ENCODE measurements around the gene ATG10. TPM values are rescaled to one million over a fixed set of nuclear protein-coding genes. Genes with fewer than 3 reads are reported as not detected.
"Not testable (repeated sequence)": the region's sequence is repeated elsewhere in the genome, so short reads cannot be mapped to it uniquely, and the experiment has no call there.

The ATG10 gene
- total RNA-seq, 1 donor from 2014 or later, result 8.4 TPM

- Histone ChIP-seq H3K4me1 (ENCODE audit: control insufficient read depth in 3 of 3, insufficient read depth in 3 of 3, low read length in 3 of 3) (peaks cover 0 to 3% (median 0%) of the 10 kb centered on the region in 3 donors), H3K4me3 (ENCODE audit: low read length in 3 of 3) (no peak overlapping the region), H3K36me3 (ENCODE audit: control insufficient read depth in 3 of 3, insufficient read depth in 3 of 3, low read length in 3 of 3) (peaks cover 0 to 2% (median 0%) of the 10 kb centered on the region in 3 donors), H3K9me3 (ENCODE audit: control insufficient read depth in 3 of 3, low read length in 3 of 3) (no peaks in the 10 kb centered on the region), H3K27ac (ENCODE audit: low read depth, low read length) (no peak overlapping the region), H3K9ac (ENCODE audit: low read depth in 1 of 3, low read length in 3 of 3) (no peak overlapping the region), H3K27me3 (ENCODE audit: control insufficient read depth in 3 of 3, insufficient read depth in 3 of 3, low read length in 3 of 3) (no peaks in the 10 kb centered on the region)
Measured at GRCh38 chr5:82044010-82044409, 72.2 kb downstream of the ATG10 start.

- peaks cover 0 to 3% (median 0%) of the 10 kb centered on the region in 3 donors for H3K4me1 ChIP-seq (ENCODE audit: control insufficient read depth in 3 of 3, insufficient read depth in 3 of 3, low read length in 3 of 3)
- no peak overlapping the region for H3K4me3 ChIP-seq (ENCODE audit: low read length in 3 of 3)
- H3K27me3 ChIP-seq (ENCODE audit: control insufficient read depth in 3 of 3, insufficient read depth in 3 of 3, low read length in 3 of 3), result no peaks in the 10 kb centered on the region
- H3K36me3 ChIP-seq (ENCODE audit: control insufficient read depth in 3 of 3, insufficient read depth in 3 of 3, low read length in 3 of 3), result peaks cover 0 to 2% (median 0%) of the 10 kb centered on the region in 3 donors
- no peaks in the 10 kb centered on the region for H3K9me3 ChIP-seq (ENCODE audit: control insufficient read depth in 3 of 3, low read length in 3 of 3)
- no peak overlapping the region for H3K27ac ChIP-seq (ENCODE audit: low read depth, low read length)
- no peak overlapping the region for H3K9ac ChIP-seq (ENCODE audit: low read depth in 1 of 3, low read length in 3 of 3)
Measured at GRCh38 chr5:82045554-82046275, 73.9 kb downstream of the ATG10 start.

GRCh38 chr5:82046276-82046647 is 74.4 kb downstream of the ATG10 start:
- Histone ChIP-seq H3K36me3 (ENCODE audit: control insufficient read depth in 3 of 3, insufficient read depth in 3 of 3, low read length in 3 of 3) (peaks cover 0 to 2% (median 0%) of the 10 kb centered on the region in 3 donors), H3K9me3 (ENCODE audit: control insufficient read depth in 3 of 3, low read length in 3 of 3) (no peaks in the 10 kb centered on the region), H3K4me3 (ENCODE audit: low read length in 3 of 3) (no peak overlapping the region), H3K9ac (ENCODE audit: low read depth in 1 of 3, low read length in 3 of 3) (no peak overlapping the region), H3K27me3 (ENCODE audit: control insufficient read depth in 3 of 3, insufficient read depth in 3 of 3, low read length in 3 of 3) (no peaks in the 10 kb centered on the region), H3K27ac (ENCODE audit: low read depth, low read length) (no peak overlapping the region), H3K4me1 (ENCODE audit: control insufficient read depth in 3 of 3, insufficient read depth in 3 of 3, low read length in 3 of 3) (peaks cover 0 to 3% (median 0%) of the 10 kb centered on the region in 3 donors)

- Histone ChIP-seq H3K4me3 (ENCODE audit: low read length in 3 of 3) (no peak overlapping the region), H3K27ac (ENCODE audit: low read depth, low read length) (no peak overlapping the region), H3K36me3 (ENCODE audit: control insufficient read depth in 3 of 3, insufficient read depth in 3 of 3, low read length in 3 of 3) (no peaks in the 10 kb centered on the region), H3K4me1 (ENCODE audit: control insufficient read depth in 3 of 3, insufficient read depth in 3 of 3, low read length in 3 of 3) (peaks cover 0 to 3% (median 0%) of the 10 kb centered on the region in 3 donors), H3K9me3 (ENCODE audit: control insufficient read depth in 3 of 3, low read length in 3 of 3) (no peaks in the 10 kb centered on the region), H3K9ac (ENCODE audit: low read depth in 1 of 3, low read length in 3 of 3) (no peak overlapping the region), H3K27me3 (ENCODE audit: control insufficient read depth in 3 of 3, insufficient read depth in 3 of 3, low read length in 3 of 3) (no peaks in the 10 kb centered on the region)
Measured at GRCh38 chr5:82050955-82051354, 79.1 kb downstream of the ATG10 start.

- Histone ChIP-seq H3K9me3 (ENCODE audit: control insufficient read depth in 3 of 3, low read length in 3 of 3) (no peaks in the 10 kb centered on the region), H3K27ac (ENCODE audit: low read depth, low read length) (no peak overlapping the region), H3K9ac (ENCODE audit: low read depth in 1 of 3, low read length in 3 of 3) (no peak overlapping the region), H3K27me3 (ENCODE audit: control insufficient read depth in 3 of 3, insufficient read depth in 3 of 3, low read length in 3 of 3) (no peaks in the 10 kb centered on the region), H3K4me1 (ENCODE audit: control insufficient read depth in 3 of 3, insufficient read depth in 3 of 3, low read length in 3 of 3) (no peaks in the 10 kb centered on the region), H3K36me3 (ENCODE audit: control insufficient read depth in 3 of 3, insufficient read depth in 3 of 3, low read length in 3 of 3) (no peaks in the 10 kb centered on the region), H3K4me3 (ENCODE audit: low read length in 3 of 3) (no peak overlapping the region)
Measured at GRCh38 chr5:82054004-82054710, 82.3 kb downstream of the ATG10 start.

- H3K27ac ChIP-seq (ENCODE audit: low read depth, low read length), result no peak overlapping the region
- no peak overlapping the region for H3K9ac ChIP-seq (ENCODE audit: low read depth in 1 of 3, low read length in 3 of 3)
- H3K36me3 ChIP-seq (ENCODE audit: control insufficient read depth in 3 of 3, insufficient read depth in 3 of 3, low read length in 3 of 3), result no peaks in the 10 kb centered on the region
- H3K4me1 ChIP-seq (ENCODE audit: control insufficient read depth in 3 of 3, insufficient read depth in 3 of 3, low read length in 3 of 3), result no peaks in the 10 kb centered on the region
- no peak overlapping the region for H3K4me3 ChIP-seq (ENCODE audit: low read length in 3 of 3)
- no peaks in the 10 kb centered on the region for H3K27me3 ChIP-seq (ENCODE audit: control insufficient read depth in 3 of 3, insufficient read depth in 3 of 3, low read length in 3 of 3)
- H3K9me3 ChIP-seq (ENCODE audit: control insufficient read depth in 3 of 3, low read length in 3 of 3), result no peaks in the 10 kb centered on the region
Measured at GRCh38 chr5:82057051-82057450, 85.2 kb downstream of the ATG10 start.

- Histone ChIP-seq H3K27me3 (ENCODE audit: control insufficient read depth in 3 of 3, insufficient read depth in 3 of 3, low read length in 3 of 3) (no peaks in the 10 kb centered on the region), H3K36me3 (ENCODE audit: control insufficient read depth in 3 of 3, insufficient read depth in 3 of 3, low read length in 3 of 3) (no peaks in the 10 kb centered on the region), H3K9me3 (ENCODE audit: control insufficient read depth in 3 of 3, low read length in 3 of 3) (no peaks in the 10 kb centered on the region), H3K4me1 (ENCODE audit: control insufficient read depth in 3 of 3, insufficient read depth in 3 of 3, low read length in 3 of 3) (no peaks in the 10 kb centered on the region), H3K4me3 (ENCODE audit: low read length in 3 of 3) (no peak overlapping the region), H3K9ac (ENCODE audit: low read depth in 1 of 3, low read length in 3 of 3) (no peak overlapping the region), H3K27ac (ENCODE audit: low read depth, low read length) (no peak overlapping the region)
Measured at GRCh38 chr5:82058710-82059109, 86.9 kb downstream of the ATG10 start.

- Histone ChIP-seq H3K27me3 (ENCODE audit: control insufficient read depth in 3 of 3, insufficient read depth in 3 of 3, low read length in 3 of 3) (no peaks in the 10 kb centered on the region), H3K4me1 (ENCODE audit: control insufficient read depth in 3 of 3, insufficient read depth in 3 of 3, low read length in 3 of 3) (no peaks in the 10 kb centered on the region), H3K27ac (ENCODE audit: low read depth, low read length) (no peak overlapping the region)
Measured at GRCh38 chr5:82066791-82067190, 95.0 kb downstream of the ATG10 start.

GRCh38 chr5:82068042-82068441 is 96.2 kb downstream of the ATG10 start:
- H3K4me1 ChIP-seq (ENCODE audit: control insufficient read depth in 3 of 3, insufficient read depth in 3 of 3, low read length in 3 of 3); H3K9ac ChIP-seq (ENCODE audit: low read depth in 1 of 3, low read length in 3 of 3); H3K27ac ChIP-seq (ENCODE audit: low read depth, low read length); H3K36me3 ChIP-seq (ENCODE audit: control insufficient read depth in 3 of 3, insufficient read depth in 3 of 3, low read length in 3 of 3); H3K4me3 ChIP-seq (ENCODE audit: low read length in 3 of 3); H3K9me3 ChIP-seq (ENCODE audit: control insufficient read depth in 3 of 3, low read length in 3 of 3); H3K27me3 ChIP-seq (ENCODE audit: control insufficient read depth in 3 of 3, insufficient read depth in 3 of 3, low read length in 3 of 3): not testable (repeated sequence)

More at GRCh38 chr5:82066791-82067190, 95.0 kb downstream of the ATG10 start:
- H3K9me3 ChIP-seq (ENCODE audit: control insufficient read depth in 3 of 3, low read length in 3 of 3), result no peaks in the 10 kb centered on the region
- H3K36me3 ChIP-seq (ENCODE audit: control insufficient read depth in 3 of 3, insufficient read depth in 3 of 3, low read length in 3 of 3), result no peaks in the 10 kb centered on the region
- no peak overlapping the region for H3K4me3 ChIP-seq (ENCODE audit: low read length in 3 of 3)
- H3K9ac ChIP-seq (ENCODE audit: low read depth in 1 of 3, low read length in 3 of 3), result no peak overlapping the region

GRCh38 chr5:82068723-82069122 is 96.9 kb downstream of the ATG10 start:
- no peaks in the 10 kb centered on the region for H3K27me3 ChIP-seq (ENCODE audit: control insufficient read depth in 3 of 3, insufficient read depth in 3 of 3, low read length in 3 of 3)
- no peaks in the 10 kb centered on the region for H3K36me3 ChIP-seq (ENCODE audit: control insufficient read depth in 3 of 3, insufficient read depth in 3 of 3, low read length in 3 of 3)
- H3K27ac ChIP-seq (ENCODE audit: low read depth, low read length), result no peak overlapping the region
- no peak overlapping the region for H3K9ac ChIP-seq (ENCODE audit: low read depth in 1 of 3, low read length in 3 of 3)
- no peaks in the 10 kb centered on the region for H3K9me3 ChIP-seq (ENCODE audit: control insufficient read depth in 3 of 3, low read length in 3 of 3)
- no peaks in the 10 kb centered on the region for H3K4me1 ChIP-seq (ENCODE audit: control insufficient read depth in 3 of 3, insufficient read depth in 3 of 3, low read length in 3 of 3)
- no peak overlapping the region for H3K4me3 ChIP-seq (ENCODE audit: low read length in 3 of 3)
